Hematopoietic multipotent progenitor cell treated with erythropoietin and hydrocortisone succinate and interleukin-3 and kit ligand, for 6 days (in vitro differentiated cells): Measurements from ENCODE around the gene JAZF1.
"Not testable (repeated sequence)": the region's sequence is repeated elsewhere in the genome, so short reads cannot be mapped to it uniquely, and the experiment has no call there.

ENCODE experiments used
- DNase-seq: peaks from one replicate; pipeline ENCODE4 v3.0.0-alpha.2; 2015

Gene JAZF1

GRCh38 chr7:27860800-27861199 is 319.8 kb downstream of the JAZF1 start:
- no peak for DNase-seq

DNA sequence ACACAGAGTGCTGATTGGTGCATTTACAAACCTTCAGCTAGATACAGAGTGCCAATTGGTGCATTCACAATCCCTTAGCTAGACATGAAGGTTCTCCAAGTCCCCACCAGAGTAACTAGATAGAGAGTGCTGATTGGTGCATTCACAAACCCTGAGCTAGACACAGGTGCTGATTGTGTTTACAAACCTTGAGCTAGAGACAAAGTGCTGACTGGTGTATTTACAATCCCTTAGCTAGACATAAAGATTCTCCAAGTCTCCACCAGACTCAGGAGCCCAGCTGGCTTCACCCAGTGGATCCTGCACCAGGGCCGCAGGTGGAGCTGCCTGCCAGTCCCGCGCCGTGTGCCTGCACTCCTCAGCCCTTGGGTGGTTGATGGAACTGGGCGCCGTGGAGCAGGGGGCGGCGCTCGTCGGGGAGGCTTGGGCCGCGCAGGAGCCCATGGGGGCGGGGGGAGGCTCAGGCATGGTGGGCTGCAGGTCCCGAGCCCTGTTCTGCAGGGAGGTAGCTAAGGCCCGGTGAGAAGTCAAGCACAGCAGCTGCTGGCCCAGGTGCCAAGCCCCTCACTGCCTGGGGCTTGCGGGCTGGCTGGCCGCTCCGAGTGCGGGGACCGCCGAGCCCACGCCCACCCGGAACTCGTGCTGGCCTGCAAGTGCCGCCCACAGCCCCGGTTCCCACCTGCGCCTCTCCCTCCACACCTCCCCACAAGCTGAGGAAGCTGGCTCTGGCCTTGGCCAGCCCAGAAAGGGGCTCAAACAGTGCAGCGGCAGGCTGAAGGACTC is 323.7 kb downstream of the JAZF1 start:
- not testable (repeated sequence) for DNase-seq

- DNase-seq: no peak
Observed at GRCh38 chr7:27850531-27850930, 330.1 kb downstream of the JAZF1 start.

DNA sequence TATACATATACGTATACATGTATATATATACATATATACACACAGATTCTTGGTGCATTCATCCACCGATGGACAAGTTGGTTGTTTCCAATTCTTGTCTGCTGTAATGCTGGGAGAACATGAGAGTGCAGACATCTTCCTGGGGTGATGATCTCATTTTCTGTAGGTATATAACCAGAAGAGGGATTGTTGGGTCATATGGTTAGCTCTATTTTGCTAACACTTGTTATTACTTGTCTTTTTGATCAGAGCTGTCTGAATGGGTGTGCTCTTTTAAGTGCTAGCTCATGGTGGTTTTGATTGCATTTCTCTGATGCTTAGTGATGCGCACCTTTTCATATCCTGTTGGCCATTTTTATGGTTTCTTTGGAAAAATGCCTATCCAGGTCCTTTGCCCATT is 334.2 kb downstream of the JAZF1 start:
- DNase-seq: no peak

GRCh38 chr7:27843584-27844305 is 336.9 kb downstream of the JAZF1 start:
- DNase-seq: no peak

- DNase-seq: no peak
Observed at GRCh38 chr7:27842851-27843250, 337.7 kb downstream of the JAZF1 start.

DNA sequence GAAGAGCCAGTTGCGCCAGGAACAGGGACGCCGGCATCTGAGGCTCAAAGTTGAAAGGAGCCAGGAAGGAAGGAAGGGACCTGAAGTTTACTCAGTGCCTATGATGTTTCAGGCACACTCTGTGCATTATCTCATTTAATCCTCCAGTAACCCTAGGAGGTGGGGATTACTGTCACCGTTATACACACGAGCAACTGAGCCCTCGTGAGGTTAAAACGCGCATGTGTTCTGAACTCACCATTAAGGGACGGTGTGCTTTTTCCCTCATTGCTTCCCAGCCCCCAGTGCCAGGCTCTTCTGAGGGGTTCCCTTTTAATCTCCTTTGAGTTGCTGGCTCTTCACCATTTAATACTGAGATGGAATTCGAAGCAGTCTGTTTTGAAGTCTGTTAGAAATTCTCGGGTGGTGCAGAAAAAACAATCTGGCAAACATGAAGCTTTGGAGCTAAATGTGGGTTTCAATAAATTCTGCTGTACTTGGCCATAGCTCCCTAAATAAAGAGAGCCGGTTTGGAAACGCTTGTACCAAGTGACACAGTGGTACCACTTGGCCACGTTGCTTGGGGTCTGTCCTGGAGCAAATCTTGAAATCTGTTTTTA is 338.4 kb downstream of the JAZF1 start:
- no peak for DNase-seq

DNA sequence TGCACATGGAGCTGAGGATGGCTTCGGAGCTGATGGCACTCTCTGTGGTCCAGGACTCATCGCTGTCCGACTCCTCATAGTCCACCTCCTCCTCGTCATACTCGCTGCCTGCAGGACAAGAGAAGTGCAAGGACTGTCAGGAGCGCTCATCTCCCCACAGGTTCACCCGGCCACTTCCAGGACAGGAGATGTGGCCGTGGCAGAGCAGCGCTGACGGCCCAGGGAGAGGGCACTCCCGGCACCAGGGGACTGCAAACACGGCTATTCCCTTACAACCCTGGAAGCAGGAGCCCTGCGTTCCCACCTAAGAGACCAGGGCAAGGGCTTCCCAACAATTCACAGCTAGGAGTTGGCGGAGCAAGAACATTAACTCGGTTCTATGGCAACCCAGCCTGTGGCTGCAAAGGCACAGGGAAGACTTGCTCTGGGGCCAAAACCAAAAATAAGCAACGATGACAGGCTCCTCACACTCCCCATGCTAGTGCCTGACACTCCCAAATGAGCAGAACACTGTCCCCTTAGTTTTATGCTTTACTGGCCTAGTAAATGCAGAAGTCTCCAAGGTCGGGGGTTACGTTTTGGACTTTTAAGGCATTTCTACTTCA is 339.7 kb downstream of the JAZF1 start:
- no peak for DNase-seq

GRCh38 chr7:27840313-27840712 is 340.3 kb downstream of the JAZF1 start:
- no peak for DNase-seq

DNA sequence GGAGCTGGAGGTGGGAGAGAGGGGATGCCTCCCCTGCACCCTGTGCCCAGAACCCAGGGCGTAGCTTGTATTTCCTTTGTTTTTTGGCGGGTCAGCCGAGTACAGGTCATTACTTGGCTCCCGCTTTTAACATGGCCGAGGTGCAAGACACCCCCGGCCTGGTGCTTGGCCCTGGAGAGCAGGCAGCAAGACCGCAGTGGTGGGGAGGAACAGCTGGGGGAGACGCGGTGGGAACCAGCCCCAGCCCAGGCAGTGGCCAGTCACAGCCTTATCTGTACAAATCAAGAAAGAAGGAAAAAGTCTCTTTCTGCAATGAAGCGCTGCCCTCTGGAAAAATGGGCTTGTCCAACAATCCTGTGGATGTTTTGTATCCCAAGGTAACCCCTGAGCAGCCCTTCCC is 341.5 kb downstream of the JAZF1 start:
- DNase-seq: no peak

DNA sequence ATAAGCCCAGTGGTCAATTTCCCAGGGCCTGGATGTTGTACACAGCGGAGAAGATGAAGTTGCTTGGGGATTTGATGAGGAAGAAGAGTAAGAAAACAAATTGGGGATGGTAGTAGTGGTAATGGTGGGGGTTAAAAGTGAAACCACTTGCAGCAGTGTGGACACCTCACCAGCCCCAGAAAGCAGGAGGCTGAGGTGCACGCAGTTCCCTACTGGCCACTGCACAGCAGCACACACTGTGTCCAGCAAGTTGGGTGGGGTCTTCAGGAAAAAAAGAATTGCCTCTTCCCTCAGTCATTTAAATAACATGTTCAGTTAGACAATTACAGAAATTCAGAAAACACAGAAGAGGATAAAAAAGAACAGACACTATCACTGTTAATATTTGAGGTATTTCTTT is 344.1 kb downstream of the JAZF1 start:
- DNase-seq: no peak

DNA sequence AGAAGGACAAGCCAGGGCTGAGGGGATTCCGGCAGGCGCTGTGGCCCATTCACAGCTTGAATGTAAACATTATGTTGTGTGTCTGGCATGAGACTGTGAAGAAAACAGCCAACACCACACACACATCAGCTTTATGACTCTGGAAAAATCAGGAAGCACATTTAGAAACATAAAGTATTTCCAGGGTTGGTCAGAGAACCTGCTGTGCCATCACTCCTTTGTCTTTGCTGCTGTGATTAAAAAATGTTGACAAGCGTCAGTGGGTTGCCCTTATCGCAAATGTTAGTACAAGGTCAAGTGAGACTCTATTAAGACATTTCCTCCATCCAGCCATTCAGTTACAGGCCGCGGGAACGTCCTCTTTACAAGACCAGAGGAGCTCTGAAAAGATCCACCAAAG is 345.2 kb downstream of the JAZF1 start:
- no peak for DNase-seq

DNA sequence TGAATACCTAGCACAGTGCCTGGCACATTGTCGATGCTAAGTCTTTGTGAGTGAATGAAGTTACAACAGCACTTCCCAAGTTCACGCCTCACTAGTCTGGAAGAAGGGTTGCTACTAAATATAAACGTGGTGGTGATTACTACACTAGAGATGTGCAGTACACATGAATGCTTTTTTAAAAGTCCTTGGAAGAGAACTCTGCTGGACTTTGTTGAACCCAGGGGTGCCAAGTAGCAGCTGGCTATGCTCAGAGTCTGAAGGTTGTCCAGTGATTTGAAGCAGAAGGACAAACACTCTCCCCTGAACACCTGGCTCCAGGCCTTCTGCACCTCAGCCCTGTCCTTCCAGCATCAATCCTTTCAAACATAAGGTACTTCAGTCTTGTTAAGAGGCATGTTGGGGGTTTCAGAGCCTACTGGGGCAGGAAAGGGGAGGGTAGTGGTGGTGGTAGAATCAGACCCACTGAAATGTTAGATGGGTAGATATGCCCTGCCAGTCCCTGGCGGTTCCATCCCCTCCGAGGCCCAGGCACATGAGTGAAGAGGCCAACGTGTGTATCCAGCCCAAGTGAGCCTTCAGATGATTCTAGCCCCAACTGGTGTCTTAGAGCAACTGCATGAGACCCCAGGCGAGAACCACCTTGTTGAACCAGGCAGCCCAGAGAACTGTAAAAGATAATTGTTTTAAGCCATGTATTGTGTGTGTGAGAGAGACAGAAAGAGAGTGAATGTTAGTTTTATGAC is 346.2 kb downstream of the JAZF1 start:
- no peak for DNase-seq

DNA sequence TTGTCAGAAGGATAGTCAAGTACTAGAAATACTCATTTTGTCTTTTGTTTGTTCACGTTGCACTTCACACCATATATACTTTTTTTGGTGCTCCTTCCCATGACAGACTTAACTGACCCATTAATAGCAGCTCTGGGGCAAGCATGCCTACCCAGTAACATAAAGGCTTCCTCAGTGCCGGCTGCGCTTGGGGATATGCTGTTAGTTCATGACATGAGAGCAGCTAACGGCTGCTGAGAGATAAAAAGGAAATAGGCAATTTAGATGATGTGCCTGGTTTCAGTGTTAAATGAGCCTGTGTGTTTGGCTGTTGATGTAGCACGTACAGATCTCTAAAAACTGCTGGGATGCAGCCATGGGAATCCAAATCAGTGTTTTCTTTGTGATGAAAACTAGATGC is 354.2 kb downstream of the JAZF1 start:
- no peak for DNase-seq

DNA sequence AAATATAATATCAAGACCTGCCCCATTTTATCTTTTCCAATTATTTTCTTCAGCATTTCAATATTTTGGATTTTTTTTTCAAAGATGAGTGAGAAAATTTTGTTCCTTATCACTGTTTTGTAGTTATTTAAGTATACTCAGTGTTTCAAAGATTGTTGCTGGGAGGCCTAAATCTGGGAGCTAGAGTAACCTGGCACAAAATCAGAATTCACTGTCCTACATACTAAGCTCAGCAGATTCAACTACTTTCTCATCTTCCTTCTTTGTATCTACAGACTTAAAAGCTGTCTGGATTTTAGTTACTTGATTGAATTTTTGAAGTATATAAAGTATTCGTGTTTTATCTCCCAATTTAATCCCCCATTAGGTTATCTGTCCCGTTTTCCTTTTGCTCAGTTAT is 354.7 kb downstream of the JAZF1 start:
- DNase-seq: no peak

GRCh38 chr7:27822245-27822644 is 358.4 kb downstream of the JAZF1 start:
- DNase-seq: no peak

- no peak for DNase-seq
Observed at GRCh38 chr7:27812706-27813105, 367.9 kb downstream of the JAZF1 start.

DNA sequence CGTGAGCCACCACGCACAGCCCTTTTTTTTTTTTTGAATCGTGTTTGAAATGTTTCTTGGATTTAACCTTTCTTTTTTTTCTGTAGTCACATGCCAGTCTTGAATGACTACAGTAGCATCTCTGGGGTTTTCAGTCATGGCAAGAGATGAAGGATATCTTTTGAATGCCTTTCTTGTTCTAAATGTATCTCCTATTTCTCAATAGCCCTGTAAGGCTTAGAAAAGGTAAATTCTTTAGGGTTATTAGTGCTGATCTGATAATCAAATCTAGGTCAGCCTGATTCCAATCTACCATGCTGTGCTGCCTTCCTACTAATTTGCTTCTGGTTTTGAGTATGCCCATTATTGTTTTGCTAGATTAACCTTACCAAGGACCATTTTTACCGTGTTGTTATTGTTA is 370.4 kb downstream of the JAZF1 start:
- no peak for DNase-seq

GRCh38 chr7:27808626-27809025 is 372.0 kb downstream of the JAZF1 start:
- peak; percentile 4 for DNase-seq

DNA sequence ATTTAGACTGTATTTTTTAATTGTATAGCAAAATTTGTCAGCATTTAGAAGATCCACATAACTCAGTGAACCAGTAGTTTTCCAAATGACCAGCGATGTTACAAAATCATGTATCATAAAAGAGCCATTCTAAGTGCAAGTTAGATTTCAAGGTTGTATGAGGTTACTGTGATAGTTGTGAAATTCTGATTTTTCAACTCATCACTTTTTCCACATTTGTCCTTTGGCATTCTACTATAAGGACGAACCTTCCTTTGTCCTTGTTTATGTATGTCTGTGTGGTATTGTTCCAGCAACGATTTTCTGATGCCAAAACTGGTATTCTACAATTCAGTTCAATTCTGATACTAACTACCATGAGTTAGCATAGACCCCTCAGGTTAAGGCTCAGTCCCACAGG is 376.5 kb downstream of the JAZF1 start:
- no peak for DNase-seq

DNA sequence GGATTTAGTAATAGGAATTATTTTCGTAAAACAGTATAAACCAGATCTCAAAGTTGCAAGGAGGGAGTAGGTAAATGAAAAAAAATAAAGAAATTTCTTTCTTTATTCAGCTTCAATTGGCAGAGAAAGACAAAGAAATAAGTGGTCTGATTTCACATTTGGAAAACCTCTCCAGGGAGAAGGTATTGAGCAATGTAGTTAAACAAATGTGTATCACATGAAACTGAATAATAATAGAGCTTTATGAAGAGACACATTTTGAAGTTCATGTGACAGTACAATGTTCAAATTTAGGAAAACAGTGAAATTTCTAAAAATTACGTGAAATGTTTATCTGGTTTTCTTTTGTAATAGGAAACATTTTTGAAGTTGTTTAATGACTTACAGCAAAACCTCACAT is 377.6 kb downstream of the JAZF1 start:
- no peak for DNase-seq

GRCh38 chr7:27799212-27799611 is 381.4 kb downstream of the JAZF1 start:
- DNase-seq: no peak

- no peak for DNase-seq
Observed at GRCh38 chr7:27795977-27796376, 384.6 kb downstream of the JAZF1 start.
